ENCODE measurements around the gene MAP3K15.

Gene MAP3K15

DNA sequence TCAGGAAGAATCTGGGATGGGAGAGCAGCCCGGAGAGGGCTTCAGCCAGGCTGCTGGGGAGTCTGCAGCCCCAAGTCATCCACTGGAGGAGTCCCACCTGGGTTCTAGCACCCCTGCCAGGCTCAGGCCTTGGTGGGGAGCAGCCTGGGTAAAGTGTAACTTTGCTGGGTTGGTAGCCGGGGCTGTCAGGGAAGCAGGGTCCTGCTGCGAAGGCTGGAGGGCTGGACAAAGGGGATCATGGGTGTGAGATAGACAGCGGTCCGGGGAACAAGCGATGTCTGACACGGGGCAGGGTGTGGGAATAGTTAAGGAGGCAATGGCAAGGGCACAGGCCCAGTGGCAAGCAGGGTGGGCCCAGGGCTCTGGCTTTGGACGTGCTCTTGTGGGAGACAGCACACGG is 134.0 kb downstream of the MAP3K15 start:
- H3K27ac ChIP-seq = no peak overlapping the region
- TF ChIP-seq, protein P1, sequence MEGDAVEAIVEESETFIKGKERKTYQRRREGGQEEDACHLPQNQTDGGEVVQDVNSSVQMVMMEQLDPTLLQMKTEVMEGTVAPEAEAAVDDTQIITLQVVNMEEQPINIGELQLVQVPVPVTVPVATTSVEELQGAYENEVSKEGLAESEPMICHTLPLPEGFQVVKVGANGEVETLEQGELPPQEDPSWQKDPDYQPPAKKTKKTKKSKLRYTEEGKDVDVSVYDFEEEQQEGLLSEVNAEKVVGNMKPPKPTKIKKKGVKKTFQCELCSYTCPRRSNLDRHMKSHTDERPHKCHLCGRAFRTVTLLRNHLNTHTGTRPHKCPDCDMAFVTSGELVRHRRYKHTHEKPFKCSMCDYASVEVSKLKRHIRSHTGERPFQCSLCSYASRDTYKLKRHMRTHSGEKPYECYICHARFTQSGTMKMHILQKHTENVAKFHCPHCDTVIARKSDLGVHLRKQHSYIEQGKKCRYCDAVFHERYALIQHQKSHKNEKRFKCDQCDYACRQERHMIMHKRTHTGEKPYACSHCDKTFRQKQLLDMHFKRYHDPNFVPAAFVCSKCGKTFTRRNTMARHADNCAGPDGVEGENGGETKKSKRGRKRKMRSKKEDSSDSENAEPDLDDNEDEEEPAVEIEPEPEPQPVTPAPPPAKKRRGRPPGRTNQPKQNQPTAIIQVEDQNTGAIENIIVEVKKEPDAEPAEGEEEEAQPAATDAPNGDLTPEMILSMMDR (IDR thresholded peaks at IDR 0.05) = no peak

DNA sequence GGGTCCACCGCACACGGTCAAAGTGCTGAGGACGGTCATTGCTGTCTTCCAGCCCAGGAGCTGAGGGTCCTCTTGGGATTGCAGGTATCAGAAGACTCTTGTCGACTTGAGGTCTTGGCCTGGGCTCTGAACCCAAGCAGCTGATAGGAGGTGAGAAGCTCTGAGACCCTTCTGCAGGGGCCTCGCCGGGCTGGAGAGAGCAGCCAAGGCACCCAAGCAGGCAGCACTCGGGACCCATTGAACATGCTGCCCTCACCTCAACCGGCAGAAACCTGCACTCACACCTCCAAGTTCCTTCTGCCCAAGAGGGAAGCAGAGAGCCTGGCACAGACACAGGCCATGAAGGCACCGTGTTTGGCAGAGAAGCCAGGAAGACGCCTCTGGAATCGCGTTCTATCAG is 137.5 kb downstream of the MAP3K15 start:
- TF ChIP-seq ZFX (IDR thresholded peaks at IDR 0.05; ENCODE audit: borderline replicate concordance) = no peak
- TF ChIP-seq, protein P1 (IDR thresholded peaks at IDR 0.05) = no peak
- H3K27ac ChIP-seq = no peak overlapping the region

DNA sequence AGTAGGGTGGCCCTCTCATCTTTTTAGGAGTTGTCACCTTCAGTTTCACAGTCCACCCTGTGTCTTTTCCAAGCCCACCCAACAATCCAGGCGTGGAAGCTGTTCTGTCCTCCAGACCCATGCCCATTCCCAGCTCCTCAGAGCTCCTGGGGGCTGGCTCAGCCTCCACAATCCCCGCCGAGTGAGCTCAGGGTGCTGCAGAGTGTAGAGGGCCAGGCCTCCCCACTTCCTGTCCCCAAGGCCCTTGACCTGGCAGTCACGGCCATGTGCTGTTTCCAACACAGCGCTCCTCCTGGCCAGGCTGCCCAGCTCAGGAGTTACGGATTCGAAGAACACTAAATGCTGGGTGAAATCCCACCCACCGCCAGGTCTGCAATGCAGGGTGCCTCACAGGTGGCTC is 139.8 kb downstream of the MAP3K15 start:
- TF ChIP-seq, protein P1 (IDR thresholded peaks at IDR 0.05) = no peak
- no peak for TF ChIP-seq ZFX (IDR thresholded peaks at IDR 0.05; ENCODE audit: borderline replicate concordance)

DNA sequence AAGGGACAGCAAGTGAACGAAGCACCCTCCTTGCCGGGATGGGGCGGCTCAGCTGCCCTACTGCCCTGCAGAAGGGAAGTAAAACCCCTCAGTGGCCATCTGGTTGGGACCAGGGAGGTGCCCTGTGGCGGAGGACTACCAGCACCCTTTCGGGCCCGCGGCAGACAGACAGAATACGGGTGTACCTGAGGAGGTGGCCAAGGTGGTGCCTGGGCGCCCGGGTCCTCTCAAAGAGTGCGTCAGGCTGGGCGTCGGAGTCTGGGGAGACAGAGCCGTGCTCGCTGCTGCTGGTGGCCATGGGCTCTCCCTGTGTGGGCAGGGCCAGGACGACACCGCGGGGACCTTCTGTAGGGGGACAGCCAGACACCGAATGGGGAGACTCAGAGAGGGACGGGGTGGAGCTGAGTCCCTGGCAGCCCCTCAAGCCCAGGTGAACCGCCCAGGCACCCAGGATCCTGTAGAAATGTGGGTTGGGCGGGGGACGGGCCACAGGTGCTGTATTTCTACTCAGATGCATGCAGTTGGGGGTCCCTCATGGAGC is 141.9 kb downstream of the MAP3K15 start:
- no peak overlapping the region for H3K27ac ChIP-seq
- TF ChIP-seq, protein P1 (IDR thresholded peaks at IDR 0.05) = no peak

More for the DNA sequence above, 139.8 kb downstream of the MAP3K15 start:
- H3K27ac ChIP-seq = no peak overlapping the region

DNA sequence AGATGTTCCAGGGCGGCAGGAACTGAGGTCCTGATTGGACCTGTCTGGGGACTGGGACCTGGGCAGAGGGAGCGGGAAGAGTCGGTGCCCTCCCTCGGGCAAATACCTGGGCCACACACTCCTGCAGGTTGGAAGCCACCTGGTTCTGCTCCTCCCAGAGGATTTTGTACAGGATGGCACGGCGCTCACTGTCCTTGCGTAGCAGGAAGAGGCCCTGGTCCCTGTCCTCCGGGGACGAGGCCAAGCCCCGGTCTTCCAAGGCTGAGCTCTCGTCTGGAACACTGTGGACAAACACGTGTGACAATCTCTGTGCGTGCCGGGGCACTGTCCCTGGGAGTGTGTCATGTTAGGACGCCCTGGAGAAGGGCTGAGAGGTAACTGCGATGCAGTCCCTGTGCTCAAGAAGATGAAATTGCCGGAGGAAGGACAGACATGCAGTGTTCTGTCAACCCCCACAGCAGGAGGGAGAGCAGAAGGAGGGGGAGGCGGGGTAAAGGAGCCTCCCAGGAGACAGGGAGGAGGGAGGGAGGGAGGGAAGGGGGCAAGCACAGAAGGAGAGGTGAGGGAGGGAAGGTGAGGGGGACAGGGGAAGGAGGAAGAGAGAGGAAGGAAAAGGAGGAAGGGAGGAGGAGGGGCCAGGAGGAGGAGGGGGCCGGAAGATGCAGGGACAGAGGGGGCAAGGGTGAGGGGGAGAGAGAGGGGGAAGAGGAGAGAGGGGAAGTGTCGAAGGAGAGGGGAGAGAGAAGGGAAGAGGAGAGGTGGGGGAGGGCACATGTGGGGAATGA is 142.6 kb downstream of the MAP3K15 start:
- TF ChIP-seq, protein P1 (IDR thresholded peaks at IDR 0.05) = peak; percentile 48
- no peak for TF ChIP-seq ZFX (IDR thresholded peaks at IDR 0.05; ENCODE audit: borderline replicate concordance)

DNA sequence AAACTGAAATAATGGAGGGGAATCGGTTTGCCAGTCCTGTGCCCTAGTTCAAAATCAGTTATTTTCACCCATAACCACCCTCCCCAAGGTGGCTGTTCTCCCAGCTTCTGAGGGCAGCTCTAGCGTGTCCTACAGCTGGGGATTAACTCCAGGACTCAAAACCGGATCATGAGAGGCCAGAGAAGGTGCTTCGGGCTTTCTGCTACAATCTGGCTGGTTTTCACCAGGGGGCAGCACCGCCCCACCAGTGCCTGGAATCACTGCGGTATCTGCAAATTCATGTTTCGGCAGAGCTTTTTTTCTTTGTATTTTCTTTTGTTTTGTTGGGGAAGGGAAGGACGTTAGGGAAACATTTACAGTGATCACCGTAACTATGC is 143.2 kb downstream of the MAP3K15 start:
- peak overlapping the region; percentile 35; the same call in 1 of the 2 replicates for H3K27ac ChIP-seq
- TF ChIP-seq, protein P1 (IDR thresholded peaks at IDR 0.05) = peak; percentile 79
- no peak for TF ChIP-seq ZFX (IDR thresholded peaks at IDR 0.05; ENCODE audit: borderline replicate concordance)

More for the DNA sequence above, 142.6 kb downstream of the MAP3K15 start:
- H3K27ac ChIP-seq = peak overlapping the region; percentile 35; the same call in 1 of the 2 replicates

DNA sequence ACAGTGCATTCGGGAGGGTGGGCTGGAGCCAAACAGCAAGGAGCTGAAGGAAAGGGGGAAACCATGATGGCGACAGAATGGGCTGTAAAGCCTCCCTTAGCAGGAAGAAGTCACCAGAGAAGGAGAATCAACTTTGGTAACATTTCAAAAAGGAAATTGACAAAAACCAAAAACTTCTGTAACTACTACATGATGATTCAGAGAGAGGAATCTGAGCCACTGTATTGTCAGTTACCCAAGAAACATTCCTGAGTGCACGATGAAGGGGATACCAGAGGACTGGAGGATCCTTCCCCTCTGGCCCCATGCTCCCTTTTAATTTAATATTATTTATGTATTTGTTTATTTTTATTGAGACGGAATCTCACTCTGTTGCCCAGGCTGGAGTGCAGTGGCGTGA is 145.2 kb downstream of the MAP3K15 start:
- TF ChIP-seq, protein P1 (IDR thresholded peaks at IDR 0.05) = no peak
- TF ChIP-seq ZFX (IDR thresholded peaks at IDR 0.05; ENCODE audit: borderline replicate concordance) = no peak
- no peak overlapping the region for H3K27ac ChIP-seq
